ENCODE results near the gene LCOR.

DNA sequence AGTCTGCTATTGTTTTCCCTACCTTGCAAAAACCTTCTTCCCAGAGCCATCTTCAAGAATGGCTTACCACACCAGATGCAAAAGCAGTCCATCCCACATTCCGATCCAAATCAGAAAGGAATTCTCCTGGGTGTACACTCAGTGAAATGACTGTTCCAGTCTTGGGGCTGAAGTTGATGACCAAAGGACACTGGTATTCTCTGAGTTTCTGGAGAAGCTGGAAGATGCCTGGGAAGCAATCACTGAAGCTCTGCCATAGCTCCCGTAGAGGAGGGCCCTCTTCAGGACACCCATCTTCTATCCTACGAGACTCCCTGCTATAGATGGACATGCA, 155.7 kb downstream of the LCOR start:
- TF ChIP-seq, protein P1, sequence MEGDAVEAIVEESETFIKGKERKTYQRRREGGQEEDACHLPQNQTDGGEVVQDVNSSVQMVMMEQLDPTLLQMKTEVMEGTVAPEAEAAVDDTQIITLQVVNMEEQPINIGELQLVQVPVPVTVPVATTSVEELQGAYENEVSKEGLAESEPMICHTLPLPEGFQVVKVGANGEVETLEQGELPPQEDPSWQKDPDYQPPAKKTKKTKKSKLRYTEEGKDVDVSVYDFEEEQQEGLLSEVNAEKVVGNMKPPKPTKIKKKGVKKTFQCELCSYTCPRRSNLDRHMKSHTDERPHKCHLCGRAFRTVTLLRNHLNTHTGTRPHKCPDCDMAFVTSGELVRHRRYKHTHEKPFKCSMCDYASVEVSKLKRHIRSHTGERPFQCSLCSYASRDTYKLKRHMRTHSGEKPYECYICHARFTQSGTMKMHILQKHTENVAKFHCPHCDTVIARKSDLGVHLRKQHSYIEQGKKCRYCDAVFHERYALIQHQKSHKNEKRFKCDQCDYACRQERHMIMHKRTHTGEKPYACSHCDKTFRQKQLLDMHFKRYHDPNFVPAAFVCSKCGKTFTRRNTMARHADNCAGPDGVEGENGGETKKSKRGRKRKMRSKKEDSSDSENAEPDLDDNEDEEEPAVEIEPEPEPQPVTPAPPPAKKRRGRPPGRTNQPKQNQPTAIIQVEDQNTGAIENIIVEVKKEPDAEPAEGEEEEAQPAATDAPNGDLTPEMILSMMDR (IDR thresholded peaks at IDR 0.05), result no peak
- TF ChIP-seq POLR2A (IDR thresholded peaks at IDR 0.05), result no peak
- TF ChIP-seq POLR2AphosphoS5 (IDR thresholded peaks at IDR 0.05), result no peak
